Measurements from ENCODE around the gene ULBP1. TPM values are rescaled to one million over a fixed set of nuclear protein-coding genes. Genes with fewer than 3 reads are reported as not detected.
"Not testable (repeated sequence)": the region's sequence is repeated elsewhere in the genome, so short reads cannot be mapped to it uniquely, and the experiment has no call there.

ULBP1 gene
- polyA plus RNA-seq, 1 experiment = 2.6 TPM

DNA sequence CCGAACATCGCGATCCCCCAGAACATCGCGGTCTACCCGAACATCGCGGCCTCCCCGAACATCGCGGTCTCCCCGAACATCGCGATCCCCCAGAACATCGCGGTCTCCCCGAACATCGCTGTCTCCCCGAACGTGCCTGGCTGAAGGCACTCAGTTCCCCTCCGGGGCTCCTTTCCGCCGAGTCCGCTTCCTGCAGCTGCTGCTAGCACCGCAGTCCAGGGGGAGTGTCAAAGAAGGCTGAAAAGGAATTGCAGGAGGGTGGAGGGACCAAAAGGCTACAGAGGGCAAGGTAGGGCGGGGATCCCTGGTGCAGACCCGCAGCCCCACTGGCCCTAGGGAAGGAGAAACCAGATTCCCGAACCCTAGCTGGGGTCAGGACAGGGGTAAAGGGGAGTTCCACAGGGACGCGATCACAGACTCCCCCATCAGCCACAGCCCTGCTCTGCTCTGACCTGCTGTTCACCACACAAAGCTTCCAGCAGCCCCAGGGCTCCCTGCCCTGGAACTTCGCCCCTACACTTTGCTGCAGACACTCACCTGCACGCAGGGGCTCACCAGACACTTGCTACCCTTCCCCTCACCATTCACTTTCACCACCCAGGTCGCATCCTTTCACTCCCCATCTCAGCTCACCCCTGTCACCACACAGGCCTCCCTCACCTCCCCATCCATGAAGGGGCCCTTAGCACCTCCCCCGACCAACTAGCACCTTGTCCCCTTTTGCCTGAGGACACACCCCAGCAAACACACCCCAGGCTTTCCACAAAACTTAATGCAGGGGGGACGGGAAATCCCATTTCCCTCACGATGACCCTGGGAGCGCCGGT, 1.7 kb downstream of the ULBP1 start:
- Histone ChIP-seq H3K27me3 (ENCODE audit: control insufficient read depth, insufficient read depth, low read length) (peaks cover 38% of the 10 kb centered on the region), H3K4me3 (ENCODE audit: low read depth, low read length) (peak overlapping the region; percentile 45), H3K36me3 (ENCODE audit: control insufficient read depth, insufficient read depth, low read length) (no peaks in the 10 kb centered on the region)
- CTCF ChIA-PET = no interaction called here
- TF ChIP-seq, protein P1, sequence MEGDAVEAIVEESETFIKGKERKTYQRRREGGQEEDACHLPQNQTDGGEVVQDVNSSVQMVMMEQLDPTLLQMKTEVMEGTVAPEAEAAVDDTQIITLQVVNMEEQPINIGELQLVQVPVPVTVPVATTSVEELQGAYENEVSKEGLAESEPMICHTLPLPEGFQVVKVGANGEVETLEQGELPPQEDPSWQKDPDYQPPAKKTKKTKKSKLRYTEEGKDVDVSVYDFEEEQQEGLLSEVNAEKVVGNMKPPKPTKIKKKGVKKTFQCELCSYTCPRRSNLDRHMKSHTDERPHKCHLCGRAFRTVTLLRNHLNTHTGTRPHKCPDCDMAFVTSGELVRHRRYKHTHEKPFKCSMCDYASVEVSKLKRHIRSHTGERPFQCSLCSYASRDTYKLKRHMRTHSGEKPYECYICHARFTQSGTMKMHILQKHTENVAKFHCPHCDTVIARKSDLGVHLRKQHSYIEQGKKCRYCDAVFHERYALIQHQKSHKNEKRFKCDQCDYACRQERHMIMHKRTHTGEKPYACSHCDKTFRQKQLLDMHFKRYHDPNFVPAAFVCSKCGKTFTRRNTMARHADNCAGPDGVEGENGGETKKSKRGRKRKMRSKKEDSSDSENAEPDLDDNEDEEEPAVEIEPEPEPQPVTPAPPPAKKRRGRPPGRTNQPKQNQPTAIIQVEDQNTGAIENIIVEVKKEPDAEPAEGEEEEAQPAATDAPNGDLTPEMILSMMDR (IDR thresholded peaks at IDR 0.05; ENCODE audit: insufficient read depth, low read depth, low read length) = no peak
- DNase-seq (ENCODE audit: low read depth) = no peak
- POLR2A ChIA-PET = no interaction called here

DNA sequence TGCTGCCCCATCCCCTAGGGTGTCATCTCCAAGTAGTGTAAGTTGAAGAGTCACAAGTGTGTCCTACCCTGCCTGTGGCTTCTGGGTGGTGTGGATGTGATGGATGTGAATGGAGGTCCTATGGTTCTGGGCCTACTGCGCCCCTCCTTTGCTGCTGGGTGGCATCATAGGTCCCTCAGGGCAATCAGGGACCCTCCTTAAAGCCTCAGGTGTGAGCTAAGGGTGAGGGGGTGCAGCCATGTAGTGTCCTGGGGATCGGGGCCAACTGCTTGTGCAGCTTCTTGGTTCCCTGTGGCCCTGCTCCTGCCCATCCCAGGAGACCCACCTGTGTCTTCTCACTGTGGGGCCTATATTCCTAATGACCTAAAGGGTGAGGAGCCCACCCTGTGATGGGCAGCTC, 2.6 kb downstream of the ULBP1 start:
- DNase-seq (ENCODE audit: low read depth); CTCF ChIA-PET; H3K36me3 ChIP-seq (ENCODE audit: control insufficient read depth, insufficient read depth, low read length); POLR2A ChIA-PET; H3K4me3 ChIP-seq (ENCODE audit: low read depth, low read length): not testable (repeated sequence)
- H3K27me3 ChIP-seq (ENCODE audit: control insufficient read depth, insufficient read depth, low read length) = peaks cover 35% of the 10 kb centered on the region

DNA sequence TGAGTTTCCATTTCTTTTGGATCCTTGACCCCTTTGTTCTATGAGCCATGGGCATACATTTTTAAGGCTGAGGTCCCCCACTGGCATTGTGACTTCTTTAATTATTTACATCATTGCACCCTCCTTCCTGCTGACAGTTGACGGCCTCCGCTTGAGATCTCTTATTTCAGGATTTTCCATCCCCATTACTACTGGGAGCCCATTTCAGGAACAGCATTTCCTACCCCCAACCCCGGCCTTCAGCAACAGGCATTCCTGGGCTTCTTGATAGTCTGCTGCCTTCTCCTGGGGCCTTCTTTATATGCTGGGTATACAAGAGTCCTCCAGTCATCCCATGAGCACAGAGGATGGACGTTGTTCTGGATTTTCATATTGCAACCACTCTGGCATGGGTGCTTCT, 3.8 kb downstream of the ULBP1 start:
- ChIA-PET CTCF (interaction anchor here (0.5 kb wide), 1 partner anchor 701 kb away, joined by 3 read pairs; no protein-coding TSS in a partner anchor), POLR2A (no interaction called here)
- no peaks in the 10 kb centered on the region for H3K36me3 ChIP-seq (ENCODE audit: control insufficient read depth, insufficient read depth, low read length)
- TF ChIP-seq, protein P1 (IDR thresholded peaks at IDR 0.05; ENCODE audit: insufficient read depth, low read depth, low read length) = no peak
- H3K4me3 ChIP-seq (ENCODE audit: low read depth, low read length) = no peak overlapping the region
- DNase-seq (ENCODE audit: low read depth) = no peak
- peaks cover 35% of the 10 kb centered on the region for H3K27me3 ChIP-seq (ENCODE audit: control insufficient read depth, insufficient read depth, low read length)

DNA sequence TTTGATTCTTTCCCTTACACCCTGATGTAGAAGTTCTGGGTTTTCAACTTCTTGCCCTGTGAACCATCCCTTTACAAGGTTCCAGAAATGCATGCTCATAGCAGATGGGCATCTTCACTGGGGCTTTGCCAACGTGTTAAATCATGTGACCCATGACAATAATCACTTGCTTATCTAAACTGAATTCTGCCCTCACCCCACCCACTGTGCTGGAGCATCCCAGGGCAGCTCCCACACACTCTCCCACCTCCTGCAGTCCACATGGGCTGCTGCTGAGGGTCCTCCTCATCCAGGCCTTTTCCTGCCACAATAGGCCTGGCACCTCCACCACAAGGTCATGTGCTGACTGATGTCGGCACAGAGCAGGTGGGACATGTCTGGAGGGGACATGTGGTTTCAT, 4.3 kb downstream of the ULBP1 start:
- H3K27me3 ChIP-seq (ENCODE audit: control insufficient read depth, insufficient read depth, low read length) = peaks cover 35% of the 10 kb centered on the region
- POLR2A ChIA-PET = not testable (repeated sequence)
- CTCF ChIA-PET = interaction anchor here (0.7 kb wide), 1 partner anchor 221 kb away, joined by 3 read pairs; no protein-coding TSS in a partner anchor

DNA sequence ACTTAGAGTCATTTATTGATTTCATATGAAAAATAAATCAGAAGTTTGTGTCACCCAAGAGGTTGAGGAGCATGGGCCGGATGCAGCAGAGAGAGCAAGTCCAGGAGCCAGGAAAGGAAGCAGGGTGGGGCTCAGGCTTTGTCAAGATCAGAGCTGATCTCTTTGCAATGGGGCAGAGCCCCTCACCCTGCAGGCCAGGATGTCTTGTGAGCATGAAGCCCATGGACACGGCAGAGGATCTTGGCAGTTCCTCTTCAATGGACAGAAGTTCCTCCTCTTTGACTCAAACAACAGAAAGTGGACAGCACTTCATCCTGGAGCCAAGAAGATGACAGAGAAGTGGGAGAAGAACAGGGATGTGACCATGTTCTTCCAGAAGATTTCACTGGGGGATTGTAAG, 5.2 kb downstream of the ULBP1 start:
- H3K36me3 ChIP-seq (ENCODE audit: control insufficient read depth, insufficient read depth, low read length); CTCF ChIA-PET; POLR2A ChIA-PET; DNase-seq (ENCODE audit: low read depth); H3K4me3 ChIP-seq (ENCODE audit: low read depth, low read length): not testable (repeated sequence)
- H3K27me3 ChIP-seq (ENCODE audit: control insufficient read depth, insufficient read depth, low read length) = peaks cover 35% of the 10 kb centered on the region

More for the DNA sequence above, 4.3 kb downstream of the ULBP1 start:
- not testable (repeated sequence) for H3K36me3 ChIP-seq (ENCODE audit: control insufficient read depth, insufficient read depth, low read length); DNase-seq (ENCODE audit: low read depth); H3K4me3 ChIP-seq (ENCODE audit: low read depth, low read length)

DNA sequence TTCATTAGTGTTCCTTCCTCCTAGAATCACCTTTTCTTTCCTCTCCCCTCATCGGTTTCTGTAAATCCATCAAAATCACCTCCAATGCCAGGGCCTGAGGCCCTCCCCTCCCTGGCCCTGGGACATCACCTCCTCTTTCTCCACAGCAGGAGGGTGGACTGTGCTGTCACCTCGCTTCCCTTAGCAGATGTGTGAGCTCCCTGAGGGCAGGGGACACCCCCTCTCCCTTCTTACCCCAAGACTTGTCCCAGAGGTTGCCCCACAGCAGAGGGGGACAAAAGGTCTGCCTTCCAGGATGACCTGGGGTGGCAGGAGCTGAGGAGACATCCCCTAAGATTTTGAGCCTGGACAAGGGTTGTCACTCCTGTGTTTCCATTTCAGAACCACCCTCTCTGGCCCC, 5.9 kb downstream of the ULBP1 start:
- ChIA-PET POLR2A (no interaction called here), CTCF (no interaction called here)
- Histone ChIP-seq H3K36me3 (ENCODE audit: control insufficient read depth, insufficient read depth, low read length) (no peaks in the 10 kb centered on the region), H3K27me3 (ENCODE audit: control insufficient read depth, insufficient read depth, low read length) (peaks cover 31% of the 10 kb centered on the region), H3K4me3 (ENCODE audit: low read depth, low read length) (no peak overlapping the region)
- TF ChIP-seq, protein P1 (IDR thresholded peaks at IDR 0.05; ENCODE audit: insufficient read depth, low read depth, low read length) = no peak
- no peak for DNase-seq (ENCODE audit: low read depth)

DNA sequence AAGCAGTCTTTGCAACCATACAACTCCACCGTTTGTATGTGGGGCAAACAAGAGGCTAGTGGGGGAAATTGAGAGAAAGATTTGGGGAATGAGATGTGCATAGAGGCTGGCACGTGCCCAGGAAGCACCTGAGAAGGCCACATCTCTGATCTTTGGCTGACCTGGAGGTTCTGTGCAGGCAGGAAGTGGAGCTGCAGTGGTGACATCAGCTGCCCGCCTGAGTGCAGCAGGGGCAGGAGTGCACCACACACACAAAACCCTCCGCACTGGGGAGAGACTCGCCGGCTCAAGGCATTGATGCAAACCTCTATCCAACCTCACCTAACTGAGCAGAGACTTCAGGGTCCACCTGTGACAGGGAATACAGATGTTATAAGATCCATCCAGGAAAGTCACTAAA, 10.7 kb downstream of the ULBP1 start:
- POLR2A ChIA-PET; H3K4me3 ChIP-seq (ENCODE audit: low read depth, low read length); DNase-seq (ENCODE audit: low read depth); H3K36me3 ChIP-seq (ENCODE audit: control insufficient read depth, insufficient read depth, low read length): not testable (repeated sequence)
- peaks cover 30% of the 10 kb centered on the region for H3K27me3 ChIP-seq (ENCODE audit: control insufficient read depth, insufficient read depth, low read length)
- CTCF ChIA-PET = interaction anchor here (0.6 kb wide), 1 partner anchor 35 kb away, joined by 4 read pairs; no protein-coding TSS in a partner anchor

Data from BJ (cell line).